ENCODE data around the gene TTC34.
A peak's percentile ranks its signal among the peaks of the same experiment; 100 is the strongest.

TTC34 gene

GRCh38 chr1:2645143-2645542 lies 156.3 kb downstream of the TTC34 start:
- no peak for DNase-seq (ENCODE audit: low read depth in 2 of 2)
- TF ChIP-seq CTCF (IDR thresholded peaks at IDR 0.05; ENCODE audit: low read depth, low read length) = no peak
- no peak overlapping the region for H3K4me3 ChIP-seq (replicated peaks in 1 of 2; ENCODE audit: low read depth in 2 of 2, low read length in 2 of 2)

GRCh38 chr1:2644591-2645101 lies 156.8 kb downstream of the TTC34 start:
- no peak for TF ChIP-seq CTCF (IDR thresholded peaks at IDR 0.05; ENCODE audit: low read depth, low read length)
- DNase-seq (ENCODE audit: low read depth in 2 of 2) = no peak
- no peak overlapping the region for H3K4me3 ChIP-seq (replicated peaks in 1 of 2; ENCODE audit: low read depth in 2 of 2, low read length in 2 of 2)

- no peak for TF ChIP-seq CTCF (IDR thresholded peaks at IDR 0.05; ENCODE audit: low read depth, low read length)
- no peak for DNase-seq (ENCODE audit: low read depth in 2 of 2)
These were observed 157.3 kb downstream of the TTC34 start for GRCh38 chr1:2644171-2644570.

GRCh38 chr1:2643414-2644077 lies 157.9 kb downstream of the TTC34 start:
- no peak for DNase-seq (ENCODE audit: low read depth in 2 of 2)
- H3K4me3 ChIP-seq (replicated peaks in 1 of 2; ENCODE audit: low read depth in 2 of 2, low read length in 2 of 2) = peak overlapping the region; percentile 67 to 80
- TF ChIP-seq CTCF (IDR thresholded peaks at IDR 0.05; ENCODE audit: low read depth, low read length) = no peak

More at GRCh38 chr1:2644171-2644570, 157.3 kb downstream of the TTC34 start:
- no peak overlapping the region for H3K4me3 ChIP-seq (replicated peaks in 1 of 2; ENCODE audit: low read depth in 2 of 2, low read length in 2 of 2)

GRCh38 chr1:2642560-2643413 lies 158.7 kb downstream of the TTC34 start:
- peak overlapping the region; percentile 67 to 80 for H3K4me3 ChIP-seq (replicated peaks in 1 of 2; ENCODE audit: low read depth in 2 of 2, low read length in 2 of 2)
- TF ChIP-seq CTCF (IDR thresholded peaks at IDR 0.05; ENCODE audit: low read depth, low read length) = no peak
- DNase-seq (ENCODE audit: low read depth in 2 of 2) = peak; percentile 89 to 93

- peak overlapping the region; percentile 67 to 80 for H3K4me3 ChIP-seq (replicated peaks in 1 of 2; ENCODE audit: low read depth in 2 of 2, low read length in 2 of 2)
- no peak for DNase-seq (ENCODE audit: low read depth in 2 of 2)
- no peak for TF ChIP-seq CTCF (IDR thresholded peaks at IDR 0.05; ENCODE audit: low read depth, low read length)
These were observed 159.3 kb downstream of the TTC34 start for GRCh38 chr1:2642131-2642559.
